HepG2 (cell line): ENCODE results near the gene SMIM22. TPM values are rescaled to one million over a fixed set of nuclear protein-coding genes. Genes with fewer than 3 reads are reported as not detected.

Experiments
- ADNP ChIP-seq: sonication (generic); formaldehyde crosslinking; IDR thresholded peaks from 2 replicates; pipeline ENCODE4 v1.4.0; 2020; ENCODE audit warnings: missing genetic modification reagents
- ESRRA ChIP-seq: sonication (generic); formaldehyde crosslinking; IDR thresholded peaks from 2 replicates; pipeline ENCODE4 v1.5.1; 2020; ENCODE audit warnings: mild to moderate bottlenecking, low read depth, missing genetic modification reagents
- FIP1L1 ChIP-seq: fragments of 200-400 bp; formaldehyde crosslinking; IDR thresholded peaks from 2 replicates; pipeline ENCODE4 v1.6.1; 2018; ENCODE audit warnings: low read depth, mild to moderate bottlenecking, low read length, moderate library complexity, borderline replicate concordance; ENCODE audit not compliant: insufficient read depth
- FOXK2 ChIP-seq: fragments of 450-650 bp; IDR thresholded peaks from 2 replicates; pipeline ENCODE4 v1.6.1; 2016
- GABPB1 ChIP-seq: IDR thresholded peaks from 2 replicates; pipeline ENCODE4 v1.6.1; 2016; ENCODE audit warnings: mild to moderate bottlenecking, missing genetic modification reagents, moderate library complexity, missing compliant biosample characterization
- GATAD1 ChIP-seq: IDR thresholded peaks from 2 replicates; pipeline ENCODE4 v1.6.1; 2016; ENCODE audit warnings: missing genetic modification reagents, missing compliant biosample characterization
- GPN1 ChIP-seq: sonication (generic); formaldehyde crosslinking; IDR thresholded peaks from 2 replicates; pipeline ENCODE4 v1.5.1; 2020; ENCODE audit warnings: missing genetic modification reagents, borderline replicate concordance
- HIC2 ChIP-seq: sonication (generic); formaldehyde crosslinking; IDR thresholded peaks from 2 replicates; pipeline ENCODE4 v1.9.0; 2022; ENCODE audit warnings: low read depth, missing genetic modification reagents
- ISL2 ChIP-seq: sonication (generic); formaldehyde crosslinking; IDR thresholded peaks from 2 replicates; pipeline ENCODE4 v1.5.0; 2020; ENCODE audit warnings: missing genetic modification reagents
- NR2F1 ChIP-seq, 2 experiments: fragments of 450-650 bp in 1 of 2; formaldehyde crosslinking in 1 of 2; IDR thresholded peaks; 2 replicates each; pipeline versions ENCODE4 v1.5.0 to v1.6.1; 2016 to 2020; ENCODE audit warnings: mild to moderate bottlenecking in 1 of 2, missing compliant biosample characterization in 1 of 2, missing genetic modification reagents in 1 of 2, moderate library complexity in 1 of 2
- PATZ1 ChIP-seq: sonication (generic); formaldehyde crosslinking; IDR thresholded peaks from 2 replicates; pipeline ENCODE4 v1.4.0; 2020; ENCODE audit warnings: missing genetic modification reagents
- PAWR ChIP-seq: sonication (generic); formaldehyde crosslinking; IDR thresholded peaks from 2 replicates; pipeline ENCODE4 v1.4.0; 2020; ENCODE audit warnings: missing genetic modification reagents, mild to moderate bottlenecking, borderline replicate concordance
- POLR2A ChIP-seq, 2 experiments: IDR thresholded peaks; 2 replicates each; pipeline ENCODE4 v1.6.1; 2011; ENCODE audit warnings: low read depth in 2 of 2, low read length in 2 of 2, mild to moderate bottlenecking in 1 of 2, moderate library complexity in 1 of 2; ENCODE audit not compliant: insufficient read depth in 1 of 2
- PPARG ChIP-seq: conservative IDR thresholded peaks from 2 replicates; pipeline ENCODE4 v1.6.1; 2016; ENCODE audit warnings: missing biosample characterization, missing genetic modification reagents
- SAP130 ChIP-seq: IDR thresholded peaks from 2 replicates; pipeline ENCODE4 v1.6.1; 2016; ENCODE audit warnings: low read depth
- SKIL ChIP-seq: sonication (generic); formaldehyde crosslinking; IDR thresholded peaks from 2 replicates; pipeline ENCODE4 v1.8.0; 2022; ENCODE audit warnings: missing genetic modification reagents, mild to moderate bottlenecking, moderate library complexity, borderline replicate concordance
- SP140L ChIP-seq: sonication (generic); formaldehyde crosslinking; IDR thresholded peaks from 2 replicates; pipeline ENCODE4 v1.4.0; 2020; ENCODE audit warnings: missing genetic modification reagents, borderline replicate concordance
- TARDBP ChIP-seq: sonication (generic); formaldehyde crosslinking; IDR thresholded peaks from 2 replicates; pipeline ENCODE4 v1.8.0; 2022; ENCODE audit warnings: mild to moderate bottlenecking, missing genetic modification reagents
- TCF7 ChIP-seq: sonication (generic); IDR thresholded peaks from 2 replicates; pipeline ENCODE4 v1.6.1; 2016; ENCODE audit warnings: antibody characterized with exemption, low read depth
- ZNF138 ChIP-seq: sonication (generic); formaldehyde crosslinking; IDR thresholded peaks from 2 replicates; pipeline ENCODE4 v1.5.0; 2020; ENCODE audit warnings: mild to moderate bottlenecking, low read depth, missing genetic modification reagents
- ZNF143 ChIP-seq: sonication (generic); formaldehyde crosslinking; IDR thresholded peaks from 2 replicates; pipeline ENCODE4 v1.4.0; 2020; ENCODE audit warnings: missing genetic modification reagents
- ZNF160 ChIP-seq: sonication (generic); formaldehyde crosslinking; IDR thresholded peaks from 2 replicates; pipeline ENCODE4 v1.8.0; 2022; ENCODE audit warnings: mild to moderate bottlenecking, inconsistent platforms, missing genetic modification reagents
- ZNF251 ChIP-seq: sonication (generic); formaldehyde crosslinking; IDR thresholded peaks from 2 replicates; pipeline ENCODE4 v1.9.0; 2021; ENCODE audit warnings: mild to moderate bottlenecking, missing genetic modification reagents
- ZNF547 ChIP-seq: sonication (generic); formaldehyde crosslinking; IDR thresholded peaks from 2 replicates; pipeline ENCODE4 v1.5.1; 2020; ENCODE audit warnings: mild to moderate bottlenecking, missing genetic modification reagents
- ZNF773 ChIP-seq: sonication (generic); formaldehyde crosslinking; IDR thresholded peaks from 2 replicates; pipeline ENCODE4 v1.4.0; 2020; ENCODE audit warnings: missing genetic modification reagents, borderline replicate concordance
- ZNF891 ChIP-seq: sonication (generic); formaldehyde crosslinking; IDR thresholded peaks from 2 replicates; pipeline ENCODE4 v1.5.0; 2020; ENCODE audit warnings: mild to moderate bottlenecking, missing genetic modification reagents
- polyA plus RNA-seq, 8 experiments: library from polyadenylated mRNA; depleted of rRNA in 3 of 8; stranded (reverse) in 7 of 8; unstranded in 1 of 8; fragments of >200 nt; fragmentation: Illumina TruSeq in 4 of 8; extraction: Trizol in 4 of 8; gene quantifications; 2 replicates each; pipeline versions ENCODE4 v1.2.1 to v1.2.3, GENCODE V29; 2011 to 2016; ENCODE audit warnings: low read depth in 4 of 8, missing spikeins in 1 of 8, mixed read lengths in 1 of 8; ENCODE audit not compliant: insufficient read depth in 1 of 8
- total RNA-seq, 5 experiments: library from RNA; depleted of rRNA; stranded (reverse); fragments of >200 nt; fragmentation: Illumina TruSeq; extraction: Trizol; gene quantifications; 2 replicates each; pipeline ENCODE4 v1.2.3, GENCODE V29; 2016; ENCODE audit warnings: low read depth in 1 of 5

SMIM22 gene
- total and polyA plus RNA-seq, 2 of the 13 experiments (the other 11 are each of a cell fraction or from before 2014, with no cell fraction given) = not detected

GRCh38 chr16:4800290-4801041, 5.3 kb downstream of the SMIM22 start (continued):
- no peak for TF ChIP-seq ZNF138 (CRISPR knock-in tag)
- no peak for TF ChIP-seq ZNF160 (CRISPR knock-in tag)
- TF ChIP-seq GABPB1 = peak; percentile 84
- TF ChIP-seq ADNP (CRISPR knock-in tag) = no peak
- no peak for TF ChIP-seq FOXK2
- no peak for TF ChIP-seq ZNF547 (CRISPR knock-in tag)
- TF ChIP-seq ZNF143 = peak; percentile 51; the same call in 1 of the 2 replicates
- TF ChIP-seq ESRRA = no peak
- no peak for TF ChIP-seq HIC2 (CRISPR knock-in tag)
- peak; percentile 54 for TF ChIP-seq GATAD1 (CRISPR knock-in tag)
- TF ChIP-seq FIP1L1 = no peak
- TF ChIP-seq SP140L = no peak
- peak; percentile 39; the same call in 1 of the 2 replicates for TF ChIP-seq TARDBP
- TF ChIP-seq PAWR = no peak
- TF ChIP-seq ZNF773 (CRISPR knock-in tag) = no peak
- TF ChIP-seq POLR2A (IDR thresholded peaks at IDR 0.05; ENCODE audit: insufficient read depth in 1 of 2, low read depth in 2 of 2, low read length in 2 of 2) = no peak
- no peak for TF ChIP-seq SKIL (CRISPR knock-in tag)
- no peak for TF ChIP-seq ZNF251
- no peak for TF ChIP-seq ISL2 (CRISPR knock-in tag)
- TF ChIP-seq PATZ1 (CRISPR knock-in tag) = peak; percentile 54; the same call in 1 of the 2 replicates
- no peak for TF ChIP-seq PPARG (CRISPR knock-in tag)
- TF ChIP-seq ZNF891 (CRISPR knock-in tag) = no peak
- no peak for TF ChIP-seq GPN1 (CRISPR knock-in tag)
- no peak for TF ChIP-seq TCF7
- peak; percentile 84 for TF ChIP-seq SAP130 (CRISPR knock-in tag)
- TF ChIP-seq NR2F1 (CRISPR knock-in tag; IDR thresholded peaks at IDR 0.05) = no peak
